RWPE2 (cell line): ENCODE data around the gene ENOX1.

Experiments used
- ATAC-seq: fragments of 200-7000 bp; cut with Tn5 transposase; 3 replicates; pipeline ENCODE4 v1.9.1; 2021; ENCODE audit warnings: low read depth
- DNase-seq: peaks from one replicate; pipeline ENCODE4 v3.0.0-alpha.2; 2020; ENCODE audit warnings: low spot score
- H3K27ac ChIP-seq: fragments of 450-650 bp; 2 replicates; pipeline ENCODE4 v1.5.1; 2017; ENCODE audit warnings: mild to moderate bottlenecking; ENCODE audit not compliant: poor library complexity, severe bottlenecking
- H3K27me3 ChIP-seq: fragments of 250-450 bp; sonication (Bioruptor Pico); 2 replicates; pipeline ENCODE4 v1.5.1; 2021; ENCODE audit warnings: mild to moderate bottlenecking, moderate library complexity; ENCODE audit not compliant: insufficient read depth, poor library complexity, severe bottlenecking
- H3K36me3 ChIP-seq: fragments of 250-450 bp; sonication (Bioruptor Pico); 2 replicates; pipeline ENCODE4 v1.5.1; 2020; ENCODE audit warnings: low read depth, mild to moderate bottlenecking, moderate library complexity
- H3K4me1 ChIP-seq: fragments of 250-450 bp; sonication (Bioruptor Pico); 2 replicates; pipeline ENCODE4 v1.5.1; 2021; ENCODE audit warnings: mild to moderate bottlenecking, moderate library complexity; ENCODE audit not compliant: insufficient read depth, poor library complexity, severe bottlenecking
- H3K4me3 ChIP-seq: fragments of 250-450 bp; sonication (Bioruptor Pico); 2 replicates; pipeline ENCODE4 v1.5.1; 2021; ENCODE audit warnings: mild to moderate bottlenecking, moderate library complexity; ENCODE audit not compliant: severe bottlenecking
- H3K9me3 ChIP-seq: fragments of 250-450 bp; sonication (Bioruptor Pico); 2 replicates; pipeline ENCODE4 v1.5.1; 2021; ENCODE audit warnings: mild to moderate bottlenecking, moderate library complexity; ENCODE audit not compliant: severe bottlenecking
- CTCF ChIP-seq: fragments of 450-650 bp; IDR thresholded peaks from one replicate; pipeline ENCODE4 v1.5.1; 2017; ENCODE audit warnings: mild to moderate bottlenecking, moderate library complexity; ENCODE audit not compliant: poor library complexity, severe bottlenecking

ENOX1 gene

GRCh38 chr13:43195112-43195511, 591.7 kb downstream of the ENOX1 start:
- DNase-seq: no peak
- no peaks in the 10 kb centered on the region for H3K9me3 ChIP-seq
- H3K36me3 ChIP-seq: no peaks in the 10 kb centered on the region
- no peak overlapping the region for H3K27ac ChIP-seq
- no peak for TF ChIP-seq CTCF
- H3K27me3 ChIP-seq: no peaks in the 10 kb centered on the region
- no peaks in the 10 kb centered on the region for H3K4me1 ChIP-seq
- ATAC-seq: no peak
- H3K4me3 ChIP-seq: no peak overlapping the region

DNA sequence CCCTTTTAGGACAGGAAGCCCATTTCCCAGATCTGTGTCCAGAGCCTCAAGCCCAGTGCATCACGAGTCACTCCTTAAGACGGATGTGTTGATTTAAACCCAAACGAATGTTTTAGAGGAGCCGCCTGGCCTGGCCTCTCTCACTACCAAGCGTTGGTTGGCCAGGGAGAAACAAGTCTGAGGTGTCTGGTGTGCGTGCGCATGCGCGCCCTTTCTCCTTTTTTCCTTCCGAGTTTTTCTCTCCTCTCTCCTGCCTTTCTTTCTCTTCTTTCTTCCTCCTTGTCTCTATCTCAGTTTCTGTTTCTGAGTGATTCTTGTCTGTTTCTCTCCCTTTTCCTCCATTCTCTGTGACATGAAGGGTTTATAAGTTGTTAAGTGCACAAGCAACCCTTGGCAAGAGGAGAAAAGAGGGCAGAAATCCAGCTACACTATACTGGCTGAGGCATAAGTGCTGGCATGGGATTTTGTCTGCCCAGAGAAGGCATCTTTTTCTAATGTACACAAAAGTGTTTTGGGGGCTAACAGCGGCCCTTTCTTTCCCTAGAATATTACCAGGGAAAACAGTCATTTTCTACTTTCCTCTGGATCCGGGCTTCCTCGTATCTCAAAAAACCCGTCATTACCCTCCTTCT, 592.9 kb downstream of the ENOX1 start:
- H3K9me3 ChIP-seq: no peaks in the 10 kb centered on the region
- H3K4me3 ChIP-seq: no peak overlapping the region
- ATAC-seq (no peak), DNase-seq (no peak)
- no peaks in the 10 kb centered on the region for H3K4me1 ChIP-seq
- no peak overlapping the region for H3K27ac ChIP-seq
- H3K36me3 ChIP-seq: no peaks in the 10 kb centered on the region
- no peak for TF ChIP-seq CTCF
- no peaks in the 10 kb centered on the region for H3K27me3 ChIP-seq

- no peak for ATAC-seq
- Histone ChIP-seq H3K27me3 (no peaks in the 10 kb centered on the region), H3K4me1 (no peaks in the 10 kb centered on the region), H3K4me3 (no peak overlapping the region), H3K27ac (no peak overlapping the region), H3K36me3 (no peaks in the 10 kb centered on the region), H3K9me3 (no peaks in the 10 kb centered on the region)
- DNase-seq: no peak
- TF ChIP-seq CTCF: no peak
Measured at GRCh38 chr13:43191546-43191945, 595.2 kb downstream of the ENOX1 start.

- Histone ChIP-seq H3K36me3 (no peaks in the 10 kb centered on the region), H3K27me3 (no peaks in the 10 kb centered on the region), H3K4me3 (no peak overlapping the region), H3K27ac (no peak overlapping the region), H3K9me3 (no peaks in the 10 kb centered on the region), H3K4me1 (no peaks in the 10 kb centered on the region)
- no peak for TF ChIP-seq CTCF
- ATAC-seq (no peak), DNase-seq (no peak)
Measured at GRCh38 chr13:43185226-43185625, 601.5 kb downstream of the ENOX1 start.

DNA sequence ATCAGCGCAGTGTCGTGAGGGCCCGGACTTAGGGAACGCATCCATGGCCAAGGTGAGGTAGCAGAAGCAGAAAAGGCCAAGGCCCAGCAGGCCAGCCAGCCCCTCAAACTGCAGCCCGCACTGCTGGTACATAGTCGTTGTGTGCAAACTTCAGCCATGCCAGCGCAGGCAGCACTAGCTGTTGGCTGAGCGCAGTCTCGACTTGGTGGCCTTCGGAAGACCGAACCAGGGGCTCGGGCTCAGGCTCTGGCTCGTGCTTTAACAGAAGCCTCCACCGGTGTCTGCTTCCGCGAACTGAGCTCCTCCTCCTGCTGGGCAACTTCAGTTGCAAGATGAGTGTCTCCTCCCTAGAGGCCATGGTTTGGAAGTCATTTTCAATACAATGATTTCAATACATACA, 605.9 kb downstream of the ENOX1 start:
- Histone ChIP-seq H3K36me3 (no peaks in the 10 kb centered on the region), H3K27ac (no peak overlapping the region), H3K9me3 (no peaks in the 10 kb centered on the region), H3K4me1 (no peaks in the 10 kb centered on the region), H3K27me3 (no peaks in the 10 kb centered on the region), H3K4me3 (no peak overlapping the region)
- no peak for TF ChIP-seq CTCF
- DNase-seq (no peak), ATAC-seq (no peak)
